NCI-H1048 (cell line): Measurements from ENCODE around the gene THBS4.

Experiments used
- DNase-seq: peaks from one replicate; lab custom pipeline; 2025; lab: John Stamatoyannopoulos, UW

The THBS4 gene

DNA sequence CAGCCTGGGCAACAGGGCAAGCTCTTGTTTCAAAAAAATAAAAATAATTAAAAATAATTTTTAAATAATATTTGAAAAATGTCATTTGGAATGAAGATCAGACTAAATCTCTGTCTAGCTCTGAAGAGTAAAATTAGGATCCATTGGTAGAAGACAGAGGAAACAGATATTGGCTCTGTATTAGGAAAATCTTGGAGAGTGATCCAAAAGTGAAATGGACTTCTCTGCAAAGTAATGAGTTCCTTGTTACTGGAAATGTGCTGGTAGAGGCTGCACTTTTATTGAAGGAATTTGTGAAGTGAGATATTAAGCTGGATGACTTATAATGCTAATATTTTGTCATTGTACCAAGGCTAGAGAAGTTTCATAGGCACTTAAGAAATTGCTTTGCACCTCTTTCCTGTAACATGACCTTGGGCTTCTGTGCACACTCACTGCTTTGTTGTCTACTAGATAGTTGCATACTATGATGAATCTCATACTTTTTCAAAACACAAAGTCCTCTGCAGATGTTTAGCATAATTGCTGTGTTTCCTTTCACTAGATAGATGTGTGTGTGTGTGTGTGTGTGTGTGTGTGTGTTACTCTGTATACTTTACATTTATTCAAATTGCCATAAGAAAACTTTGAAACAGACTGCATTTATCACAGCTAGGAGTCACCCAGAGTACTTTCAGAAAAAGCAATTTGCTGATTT lies 13.1 kb downstream of the THBS4 start:
- no peak for DNase-seq

DNA sequence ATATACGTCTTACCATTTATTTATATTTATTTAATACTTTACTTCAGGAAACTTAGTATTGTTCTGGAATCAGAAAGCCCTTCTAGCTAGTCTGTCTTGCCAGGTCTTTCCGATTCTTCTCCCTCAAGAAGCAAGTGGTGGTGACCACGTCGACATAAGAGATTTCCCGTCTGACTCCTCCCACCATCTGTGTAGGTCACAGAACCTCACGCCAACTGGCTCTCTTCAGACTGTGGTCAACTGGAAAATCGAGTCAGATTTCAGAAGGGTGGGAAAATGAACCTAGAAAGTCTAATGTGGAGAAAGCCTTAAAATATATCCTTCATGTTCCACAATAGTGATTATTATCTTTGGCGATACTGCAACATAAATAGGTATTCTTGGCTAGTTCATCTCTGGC lies 17.3 kb downstream of the THBS4 start:
- no peak for DNase-seq

GRCh38 chr5:80054682-80055081 lies 19.5 kb downstream of the THBS4 start:
- no peak for DNase-seq

- no peak for DNase-seq
Measured at GRCh38 chr5:80055491-80056170, 20.5 kb downstream of the THBS4 start.

- DNase-seq = no peak
Measured at GRCh38 chr5:80057099-80057498, 22.0 kb downstream of the THBS4 start.

GRCh38 chr5:80057921-80058320 lies 22.8 kb downstream of the THBS4 start:
- no peak for DNase-seq

DNA sequence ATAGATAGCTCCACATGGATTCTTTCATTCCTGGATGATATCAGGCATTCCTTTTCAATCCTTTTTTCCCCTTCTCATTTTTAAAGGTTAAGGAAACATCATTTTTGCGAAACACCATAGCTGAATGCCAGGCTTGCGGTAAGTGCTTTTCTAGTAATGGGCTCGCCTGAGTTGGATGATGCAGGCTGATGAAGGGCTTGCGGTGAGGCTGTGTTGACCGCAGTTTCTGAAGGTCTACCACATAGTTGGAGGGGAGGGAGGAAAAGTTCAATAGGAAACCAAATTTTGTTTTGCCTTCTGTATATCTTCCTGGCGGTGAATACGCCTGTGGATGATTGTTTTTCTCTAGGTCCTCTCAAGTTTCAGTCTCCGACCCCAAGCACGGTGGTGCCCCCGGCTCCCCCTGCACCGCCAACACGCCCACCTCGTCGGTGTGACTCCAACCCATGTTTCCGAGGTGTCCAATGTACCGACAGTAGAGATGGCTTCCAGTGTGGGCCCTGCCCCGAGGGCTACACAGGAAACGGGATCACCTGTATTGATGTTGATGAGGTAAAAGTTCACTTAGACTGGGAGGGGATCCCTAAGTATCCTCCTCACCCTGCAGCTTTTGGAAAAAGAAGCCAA lies 24.3 kb downstream of the THBS4 start:
- DNase-seq = no peak

DNA sequence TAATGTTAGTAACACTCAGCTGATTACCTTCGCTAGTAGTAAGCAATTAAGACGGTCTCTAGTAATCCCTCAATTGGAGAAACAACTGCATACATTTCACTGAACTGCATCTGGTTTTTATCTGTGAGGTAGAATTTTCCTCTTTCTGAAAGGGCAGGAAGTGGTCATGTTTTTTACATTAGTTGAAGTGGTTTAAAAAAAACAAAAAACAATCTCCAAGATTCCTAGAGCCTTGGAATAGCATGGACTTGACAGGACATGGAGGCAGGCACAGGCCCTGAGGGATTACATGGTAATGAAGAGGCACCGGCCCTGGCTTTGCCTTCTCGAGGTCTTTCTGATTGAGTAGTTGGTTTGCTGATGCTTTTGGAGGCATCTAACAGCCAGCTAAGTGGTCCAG lies 25.8 kb downstream of the THBS4 start:
- DNase-seq = no peak

- DNase-seq = no peak
Measured at GRCh38 chr5:80061547-80061946, 26.4 kb downstream of the THBS4 start.

GRCh38 chr5:80064124-80064523 lies 29.0 kb downstream of the THBS4 start:
- DNase-seq = no peak

GRCh38 chr5:80067016-80067415 lies 31.9 kb downstream of the THBS4 start:
- no peak for DNase-seq

DNA sequence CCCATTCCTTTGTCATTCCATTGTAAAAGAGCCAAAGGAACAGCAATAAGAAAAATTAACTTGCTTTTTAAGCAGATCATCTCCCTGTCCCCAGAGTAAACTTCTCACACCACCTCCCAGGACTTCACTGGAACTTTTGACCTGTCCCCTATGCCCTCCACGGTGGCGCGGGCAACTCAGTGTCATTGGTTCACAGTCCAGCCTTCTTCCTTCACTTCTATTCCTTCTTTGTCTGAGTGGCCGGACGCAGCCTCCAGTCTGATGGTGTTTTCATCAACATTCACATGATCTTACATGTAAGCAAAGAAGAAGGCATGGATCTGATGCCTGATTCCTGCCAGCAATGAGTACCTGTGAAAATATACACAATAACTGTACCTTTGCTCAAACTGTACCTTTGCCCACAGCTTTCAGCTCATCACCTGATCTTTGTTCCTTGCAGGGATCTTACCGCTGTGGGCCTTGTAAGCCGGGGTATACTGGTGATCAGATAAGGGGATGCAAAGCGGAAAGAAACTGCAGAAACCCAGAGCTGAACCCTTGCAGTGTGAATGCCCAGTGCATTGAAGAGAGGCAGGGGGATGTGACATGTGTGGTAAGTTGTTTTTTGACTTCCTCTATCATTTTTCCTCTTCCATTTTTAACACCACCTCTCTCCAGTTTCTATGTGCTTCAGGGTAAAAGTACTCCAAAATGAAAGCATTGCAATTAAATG lies 32.5 kb downstream of the THBS4 start:
- no peak for DNase-seq

DNA sequence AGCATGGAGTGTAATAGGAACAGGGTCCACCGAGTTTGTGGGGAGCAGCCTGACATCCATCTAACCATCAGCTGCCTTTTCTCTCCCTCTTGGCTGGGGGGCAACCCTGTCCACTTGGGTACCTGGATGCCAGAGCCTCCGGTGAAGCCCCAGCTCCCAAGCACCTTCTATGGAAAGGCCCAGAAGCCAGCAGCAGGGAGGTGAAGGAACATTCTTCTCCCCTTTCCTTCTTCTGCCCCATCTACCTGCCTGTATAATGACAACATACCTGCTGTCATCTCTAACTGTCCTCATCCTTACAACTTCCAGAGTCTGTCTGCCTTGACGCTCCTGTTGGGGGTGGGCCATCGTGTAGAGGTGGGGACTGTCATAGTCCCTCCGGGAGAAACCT lies 33.1 kb downstream of the THBS4 start:
- DNase-seq = no peak

- DNase-seq = no peak
Measured at GRCh38 chr5:80068775-80069174, 33.6 kb downstream of the THBS4 start.

- DNase-seq = no peak
Measured at GRCh38 chr5:80069251-80069800, 34.2 kb downstream of the THBS4 start.

DNA sequence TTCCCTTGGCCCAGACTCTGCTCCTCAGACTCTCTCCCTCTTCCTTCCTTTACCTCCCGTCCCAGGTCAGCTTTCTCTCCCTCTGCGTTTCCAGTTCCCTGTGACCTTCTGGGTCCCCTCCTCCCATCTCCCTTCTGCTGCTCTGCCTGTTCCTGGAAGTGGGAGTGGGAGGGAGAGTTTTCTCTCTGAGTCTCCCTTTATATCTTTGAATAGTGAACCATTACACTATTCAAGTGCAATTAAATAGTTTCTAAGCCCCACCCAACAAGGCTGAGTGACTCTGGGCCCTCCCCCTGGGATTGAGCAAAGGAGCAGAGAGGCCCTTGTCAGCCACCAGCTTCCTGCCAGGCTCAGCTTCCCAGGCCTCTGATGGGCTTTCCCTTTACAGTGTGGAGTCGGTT lies 34.8 kb downstream of the THBS4 start:
- DNase-seq = no peak

GRCh38 chr5:80070338-80071056 lies 35.3 kb downstream of the THBS4 start:
- DNase-seq = no peak

DNA sequence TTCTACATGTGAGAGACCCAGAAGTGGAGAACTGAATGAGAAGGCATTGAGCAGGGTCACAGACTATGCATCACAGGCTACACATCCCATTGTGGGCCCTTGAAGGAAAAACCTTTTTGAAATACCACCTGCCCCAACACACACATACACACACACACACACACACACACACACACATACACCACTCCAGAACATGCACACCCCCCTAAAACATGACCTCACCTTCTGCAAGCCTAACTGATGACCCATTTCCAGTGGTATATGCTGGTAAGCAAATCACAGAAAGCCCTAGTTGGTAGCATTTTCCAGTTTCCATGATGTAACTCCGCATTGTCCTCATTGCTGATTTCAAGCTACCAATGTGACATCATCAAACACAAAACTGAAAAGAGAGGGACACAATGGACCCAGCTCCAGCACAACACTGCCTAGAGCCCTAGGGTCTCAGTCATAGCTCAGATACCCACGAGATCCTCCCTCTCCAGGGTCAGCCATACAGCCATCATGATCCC lies 36.4 kb downstream of the THBS4 start:
- no peak for DNase-seq

DNA sequence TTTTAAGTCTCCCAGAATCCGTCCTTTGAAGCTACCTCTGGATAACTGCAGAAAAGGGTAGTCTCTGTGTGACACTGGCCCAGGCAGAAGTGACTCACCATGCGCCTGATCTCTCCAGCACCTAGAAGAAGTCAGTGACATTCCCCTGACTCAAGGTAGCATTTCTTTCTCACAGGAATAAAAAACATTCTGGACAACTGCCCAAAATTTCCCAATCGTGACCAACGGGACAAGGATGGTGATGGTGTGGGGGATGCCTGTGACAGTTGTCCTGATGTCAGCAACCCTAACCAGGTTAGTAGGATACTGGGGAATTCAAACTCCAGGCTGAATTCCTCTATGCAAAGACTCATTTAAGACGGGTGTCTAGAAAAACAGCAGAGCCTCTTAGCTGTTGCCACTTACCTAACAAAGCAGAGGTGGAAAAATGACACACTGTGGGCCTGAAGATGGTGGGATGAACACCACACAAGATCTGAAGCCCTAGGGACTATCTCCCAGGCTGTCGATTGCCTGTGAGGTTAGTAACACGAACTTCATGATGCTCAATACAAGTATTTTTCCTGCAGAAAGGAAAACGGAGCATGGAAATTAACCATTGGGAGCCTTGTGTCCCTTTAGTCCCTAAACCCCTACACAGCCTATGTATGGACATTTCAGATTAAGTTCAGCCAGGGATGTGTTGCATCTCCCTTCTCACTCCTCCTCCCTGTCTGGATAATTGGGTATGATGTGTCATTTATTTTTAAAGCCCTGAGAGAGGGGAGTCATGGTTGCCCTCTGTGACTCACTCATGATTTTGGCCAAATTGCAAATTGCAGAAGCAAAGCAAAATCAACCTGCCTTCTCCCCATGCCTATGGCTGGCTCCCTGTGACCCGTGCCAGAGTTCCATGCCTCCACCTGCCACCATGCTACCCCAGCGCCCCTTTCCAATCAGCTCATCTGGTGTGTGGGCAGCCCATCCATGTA lies 37.2 kb downstream of the THBS4 start:
- DNase-seq = no peak
